Measurements from ENCODE around the gene MARK3. TPM values are rescaled to one million over a fixed set of nuclear protein-coding genes. Genes with fewer than 3 reads are reported as not detected.

Gene MARK3
- total and polyA plus RNA-seq, 3 donors from 2014 or later: 93.9 to 198 (median 172) TPM

DNA sequence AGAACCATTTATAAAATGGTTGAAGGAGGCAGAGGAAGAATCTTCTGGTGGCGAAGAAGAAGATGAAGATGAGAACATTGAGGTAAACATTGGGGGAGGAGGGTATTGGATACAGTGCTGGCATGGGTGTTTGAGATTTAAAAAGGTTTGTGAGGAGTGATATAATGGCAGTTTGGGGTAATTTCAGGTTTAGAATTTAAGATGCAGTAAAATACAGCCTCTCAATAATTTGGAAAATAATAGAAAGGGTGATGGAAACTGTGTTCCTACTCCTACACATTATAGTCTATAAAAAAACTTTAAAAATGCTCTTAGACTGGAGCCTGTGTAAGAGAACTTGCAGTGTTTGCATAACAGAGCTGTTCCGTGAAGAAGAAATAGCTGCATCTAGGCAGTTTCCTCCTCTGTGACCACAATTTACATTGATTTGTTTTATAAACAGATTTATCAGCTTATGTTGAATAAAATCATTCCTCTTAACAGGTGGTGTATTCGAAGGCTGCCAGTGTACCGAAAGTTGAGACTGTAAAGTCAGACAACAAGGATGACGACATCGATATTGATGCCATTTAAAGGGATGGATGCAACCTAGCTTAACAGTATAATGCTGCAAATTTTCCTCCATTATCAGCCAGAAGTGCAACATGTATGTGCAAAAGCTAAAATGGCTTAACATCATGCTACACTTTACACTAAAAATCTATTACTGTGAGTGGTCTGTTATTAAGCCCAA, 44.6 kb upstream of the MARK3 start:
- peaks cover 11% of the 10 kb centered on the region for H3K4me1 ChIP-seq
- 85 to 87% methylated on average over 6 of the region's 6 CpGs for WGBS, 2 donors
- H3K36me3 ChIP-seq (ENCODE audit: low read depth, missing control alignments): peaks cover 3% of the 10 kb centered on the region

DNA sequence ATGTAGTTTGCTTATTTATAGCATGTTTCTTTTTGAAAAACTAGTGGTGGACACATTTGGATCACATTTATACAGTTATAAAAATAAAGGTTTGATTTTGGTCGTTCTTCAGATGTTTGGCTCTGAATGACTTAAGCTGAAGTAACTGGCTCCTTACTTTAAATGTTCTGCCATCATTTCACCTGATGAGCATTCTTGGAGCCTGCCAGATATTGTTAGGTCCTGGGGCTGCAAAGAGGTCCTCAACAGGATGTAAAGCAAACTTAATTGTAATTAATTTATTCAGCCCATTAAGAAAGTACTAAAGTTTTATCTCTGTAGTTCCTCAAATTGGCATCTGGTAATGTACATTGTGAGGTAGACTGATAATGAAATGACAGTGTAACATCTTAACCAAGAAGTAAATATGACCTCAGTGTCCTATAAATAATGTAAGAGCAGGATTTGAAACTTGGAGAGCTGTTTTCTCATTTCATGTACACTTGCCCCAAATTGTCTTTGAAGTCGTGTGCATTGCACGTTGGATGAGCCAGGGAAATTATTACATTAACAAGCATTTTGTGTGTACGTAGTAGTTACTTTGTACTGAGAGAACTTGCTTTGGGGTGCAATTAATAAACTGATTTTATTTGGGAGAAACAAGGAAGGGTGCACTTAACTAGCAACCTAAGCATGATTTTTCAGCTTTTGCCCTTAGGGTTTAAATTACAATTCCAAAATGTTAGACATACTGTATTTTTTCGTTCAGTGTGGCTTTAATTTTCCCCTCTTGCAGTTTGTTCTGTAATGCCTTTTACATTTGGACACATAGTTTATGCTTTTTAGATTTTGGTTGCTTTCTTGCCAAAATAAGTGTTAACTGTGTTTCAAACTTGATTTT, 43.7 kb upstream of the MARK3 start:
- Histone ChIP-seq H3K36me3 (ENCODE audit: low read depth, missing control alignments) (peaks cover 3% of the 10 kb centered on the region), H3K4me1 (peaks cover 3% of the 10 kb centered on the region), H3K27ac (no peak overlapping the region), H3K27me3 (no peaks in the 10 kb centered on the region), H3K4me3 (no peak overlapping the region), H3K9me3 (no peaks in the 10 kb centered on the region)
- TF ChIP-seq, protein P1, sequence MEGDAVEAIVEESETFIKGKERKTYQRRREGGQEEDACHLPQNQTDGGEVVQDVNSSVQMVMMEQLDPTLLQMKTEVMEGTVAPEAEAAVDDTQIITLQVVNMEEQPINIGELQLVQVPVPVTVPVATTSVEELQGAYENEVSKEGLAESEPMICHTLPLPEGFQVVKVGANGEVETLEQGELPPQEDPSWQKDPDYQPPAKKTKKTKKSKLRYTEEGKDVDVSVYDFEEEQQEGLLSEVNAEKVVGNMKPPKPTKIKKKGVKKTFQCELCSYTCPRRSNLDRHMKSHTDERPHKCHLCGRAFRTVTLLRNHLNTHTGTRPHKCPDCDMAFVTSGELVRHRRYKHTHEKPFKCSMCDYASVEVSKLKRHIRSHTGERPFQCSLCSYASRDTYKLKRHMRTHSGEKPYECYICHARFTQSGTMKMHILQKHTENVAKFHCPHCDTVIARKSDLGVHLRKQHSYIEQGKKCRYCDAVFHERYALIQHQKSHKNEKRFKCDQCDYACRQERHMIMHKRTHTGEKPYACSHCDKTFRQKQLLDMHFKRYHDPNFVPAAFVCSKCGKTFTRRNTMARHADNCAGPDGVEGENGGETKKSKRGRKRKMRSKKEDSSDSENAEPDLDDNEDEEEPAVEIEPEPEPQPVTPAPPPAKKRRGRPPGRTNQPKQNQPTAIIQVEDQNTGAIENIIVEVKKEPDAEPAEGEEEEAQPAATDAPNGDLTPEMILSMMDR (IDR thresholded peaks at IDR 0.05): no peak
- TF ChIP-seq POLR2A (IDR thresholded peaks at IDR 0.05): no peak
- intact Hi-C loops (cut with DNase I; ENCODE audit: low total_unique reads): no loop called here
- WGBS, 2 donors: 61 to 62% methylated on average over 5 of the region's 5 CpGs
- no peak for DNase-seq

More for the DNA sequence above, 44.6 kb upstream of the MARK3 start:
- TF ChIP-seq, protein P1 (IDR thresholded peaks at IDR 0.05): no peak
- no peak for TF ChIP-seq POLR2A (IDR thresholded peaks at IDR 0.05)
- Histone ChIP-seq H3K27me3 (no peaks in the 10 kb centered on the region), H3K9me3 (no peaks in the 10 kb centered on the region), H3K27ac (no peak overlapping the region), H3K4me3 (no peak overlapping the region)
- DNase-seq: no peak
- intact Hi-C loops (cut with DNase I; ENCODE audit: low total_unique reads): no loop called here

DNA sequence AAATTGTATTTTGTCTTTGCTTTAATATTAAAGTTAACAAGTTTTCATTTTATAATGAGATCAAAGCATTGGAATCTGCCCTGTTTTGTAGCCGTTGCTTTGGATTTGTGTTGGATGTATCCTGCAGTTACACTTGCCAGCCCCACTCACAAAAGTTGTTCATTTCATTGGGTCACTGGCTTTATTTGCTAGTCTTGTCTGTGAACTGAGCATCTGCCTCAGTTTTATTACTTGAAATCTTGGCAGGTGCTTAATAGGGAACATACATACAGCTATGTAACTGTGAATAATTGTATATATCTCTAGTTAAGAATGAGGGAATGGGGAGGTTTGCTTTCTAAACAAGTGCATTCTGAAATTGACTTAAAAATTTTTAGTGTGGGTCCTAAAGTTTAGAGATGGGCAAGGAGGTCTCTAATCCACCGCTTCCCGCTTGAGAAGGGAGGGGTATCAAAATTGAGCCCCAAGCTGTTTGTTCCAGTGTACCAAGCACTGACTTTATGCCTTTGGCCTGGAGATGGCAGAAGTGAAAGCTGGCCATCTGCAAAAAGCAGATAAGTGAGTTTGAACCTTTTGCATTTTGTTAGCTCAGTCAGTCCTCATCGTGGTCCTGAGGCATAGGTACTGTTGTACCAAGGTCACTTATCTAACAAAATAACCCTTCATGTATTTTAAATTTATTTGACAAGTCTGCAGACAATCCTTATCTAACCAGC, 41.9 kb upstream of the MARK3 start:
- no peak overlapping the region for H3K27ac ChIP-seq
- H3K9me3 ChIP-seq: no peaks in the 10 kb centered on the region
- DNase-seq: no peak
- intact Hi-C loops (cut with DNase I; ENCODE audit: low total_unique reads): no loop called here
- WGBS, 2 donors: 62 to 72% methylated on average over 4 of the region's 4 CpGs
- no peaks in the 10 kb centered on the region for H3K27me3 ChIP-seq
- no peaks in the 10 kb centered on the region for H3K36me3 ChIP-seq (ENCODE audit: low read depth, missing control alignments)
- no peak overlapping the region for H3K4me3 ChIP-seq
- TF ChIP-seq, protein P1 (IDR thresholded peaks at IDR 0.05): no peak
- no peak for TF ChIP-seq POLR2A (IDR thresholded peaks at IDR 0.05)
- no peaks in the 10 kb centered on the region for H3K4me1 ChIP-seq

DNA sequence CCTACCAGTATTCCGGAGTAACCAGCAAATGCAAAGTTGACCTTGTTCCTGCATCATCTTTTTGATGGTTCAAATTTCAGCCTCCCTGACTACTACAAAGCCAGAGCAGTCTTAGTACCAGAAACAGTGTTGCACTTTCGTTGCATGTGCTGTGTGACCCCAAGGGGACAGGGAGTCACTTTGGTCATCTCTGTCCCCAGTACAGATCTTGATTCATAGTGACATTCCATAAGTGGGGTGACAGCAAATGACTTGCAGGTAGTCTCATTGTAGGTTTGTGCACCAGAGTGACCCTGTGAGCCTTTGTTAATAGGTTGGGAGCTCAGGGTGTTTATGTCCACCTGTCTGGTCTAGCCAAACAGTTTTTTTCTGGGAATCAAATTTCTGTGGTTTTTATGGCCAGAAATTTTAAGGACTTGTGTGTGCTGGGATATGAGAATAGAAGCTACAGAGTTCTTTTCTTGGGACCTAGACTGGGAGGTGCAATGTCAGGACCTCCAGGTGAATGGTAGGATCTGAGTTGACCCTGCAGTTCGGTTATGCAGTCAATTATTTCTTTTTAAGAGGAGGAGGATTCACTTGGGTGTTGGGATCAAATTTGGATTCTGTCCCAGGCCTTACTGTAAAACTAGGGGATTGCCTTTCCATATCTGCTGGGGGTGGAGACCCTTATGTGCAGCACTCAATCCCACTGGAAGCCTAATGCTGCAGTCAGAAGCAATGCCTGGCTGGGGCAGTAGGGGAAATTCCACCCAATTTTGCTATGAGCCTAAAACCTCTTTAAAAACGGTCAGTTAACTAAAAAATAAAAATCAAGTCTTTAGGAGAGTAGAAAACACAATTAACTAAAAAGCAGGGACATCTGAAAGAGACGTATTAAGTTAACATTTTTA, 41.1 kb upstream of the MARK3 start:
- Histone ChIP-seq H3K27ac (no peak overlapping the region), H3K4me1 (no peaks in the 10 kb centered on the region), H3K4me3 (no peak overlapping the region), H3K27me3 (no peaks in the 10 kb centered on the region), H3K36me3 (ENCODE audit: low read depth, missing control alignments) (no peaks in the 10 kb centered on the region), H3K9me3 (no peaks in the 10 kb centered on the region)
- TF ChIP-seq POLR2A (IDR thresholded peaks at IDR 0.05): no peak
- TF ChIP-seq, protein P1 (IDR thresholded peaks at IDR 0.05): no peak
- 56 to 66% methylated on average over 5 of the region's 5 CpGs for WGBS, 2 donors
- intact Hi-C loops (cut with DNase I; ENCODE audit: low total_unique reads): no loop called here
- DNase-seq: no peak
